Renal pelvis (tissue), 4 donors: ENCODE results near the gene GPR179. TPM values are rescaled to one million over a fixed set of nuclear protein-coding genes. Genes with fewer than 3 reads are reported as not detected.
A peak's percentile ranks its signal among the peaks of the same experiment; 100 is the strongest.

ENCODE experiments used
- DNase-seq: peaks from one replicate; pipeline ENCODE4 v3.0.0-alpha.2; 2013
- polyA plus RNA-seq, 3 donors: library from polyadenylated mRNA; unstranded; fragments of 120-200 nt; gene quantifications; one replicate each; pipeline ENCODE4 v1.2.1, GENCODE V29; 2013; ENCODE audit not compliant: insufficient read length in 3 of 3

Gene GPR179
- polyA plus RNA-seq, 3 donors: 0.10 to 0.16 (median 0.12) TPM

DNA sequence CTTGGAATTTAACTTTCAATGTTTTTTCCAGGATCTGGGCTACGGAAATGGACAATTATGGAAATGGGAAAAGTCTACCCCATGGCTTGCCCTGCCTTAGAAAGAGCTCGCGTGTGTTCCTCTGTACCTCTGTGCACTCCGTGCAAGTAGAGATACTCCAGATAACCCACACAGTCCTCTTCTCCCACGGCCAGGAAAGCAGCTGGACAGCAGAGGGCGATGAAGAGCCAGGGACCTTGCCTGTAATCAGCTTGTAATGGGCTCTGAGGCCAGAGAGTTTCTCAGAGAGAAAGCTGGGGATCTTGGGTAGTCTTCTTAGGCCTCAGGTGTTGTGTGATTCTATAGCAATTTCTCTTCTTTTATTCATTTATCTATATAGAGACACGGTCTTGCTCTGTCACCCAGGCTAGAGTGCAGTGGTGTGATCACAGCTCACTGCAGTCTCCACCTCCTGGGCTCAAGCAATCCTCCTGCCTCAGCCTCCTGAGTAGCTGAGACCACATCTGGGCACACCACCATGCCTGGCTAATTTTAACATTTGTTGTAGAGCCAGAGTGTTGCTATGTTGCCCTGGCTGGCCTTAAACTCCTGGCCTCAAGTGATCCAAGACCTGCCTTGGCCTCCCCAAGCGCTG, 5.5 kb upstream of the GPR179 start:
- peak; percentile 82 for DNase-seq

DNA sequence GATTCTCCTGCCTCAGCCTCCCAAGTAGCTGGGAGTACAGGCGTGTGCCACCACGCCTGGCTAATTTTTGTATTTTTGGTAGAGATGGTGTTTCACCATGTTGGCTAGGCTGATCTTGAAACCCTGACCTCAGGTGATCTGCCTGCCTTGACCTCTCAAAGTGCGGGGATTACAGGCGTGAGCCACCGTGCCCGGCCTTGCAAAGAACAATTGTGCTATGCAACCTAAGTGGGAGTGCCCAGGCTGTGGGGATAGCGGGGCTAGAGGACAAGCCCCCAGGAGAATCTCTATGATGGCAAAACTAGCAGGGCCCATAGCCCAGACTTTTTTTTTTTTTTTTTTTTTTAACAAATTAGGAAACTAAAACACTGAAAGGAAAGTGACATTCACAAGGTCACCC, 2.0 kb upstream of the GPR179 start:
- no peak for DNase-seq

GRCh38 chr17:38344420-38344745, 627 bp upstream of the GPR179 start:
- DNase-seq: no peak

DNA sequence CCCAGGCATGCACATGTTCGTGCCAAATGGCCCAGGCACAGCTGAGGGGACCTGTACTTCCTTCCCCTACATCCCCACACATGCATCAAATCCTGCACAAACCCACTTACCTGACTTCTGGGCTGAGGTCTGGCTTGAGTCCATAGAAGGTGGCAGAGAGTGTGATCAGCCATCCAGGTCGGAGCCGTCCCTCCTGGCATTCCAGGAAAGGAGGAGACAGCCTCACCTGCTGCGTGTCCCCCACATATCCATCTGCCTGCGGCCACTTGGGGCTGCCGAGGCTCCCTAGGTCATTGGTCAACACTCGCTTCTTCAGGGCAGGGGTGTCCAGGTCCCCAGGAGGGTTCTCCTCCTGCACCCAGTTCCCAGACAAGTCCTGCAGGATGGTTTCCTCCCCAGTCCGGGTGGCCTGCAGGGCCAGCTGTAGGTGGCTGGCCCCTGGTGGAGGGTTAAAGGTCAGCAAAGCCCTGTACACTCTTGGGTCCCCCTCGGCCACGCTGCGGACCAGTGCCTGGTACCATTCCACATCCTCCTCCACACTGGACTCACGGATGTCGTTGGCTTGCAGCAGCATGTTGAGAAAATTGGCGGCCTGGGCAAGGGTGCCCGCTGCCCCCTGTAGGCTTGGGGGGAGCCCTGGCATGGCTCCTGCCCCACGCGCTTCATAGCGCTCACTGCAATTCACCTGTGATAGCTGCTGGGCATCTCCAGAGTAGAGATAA, 709 bp downstream of the GPR179 start:
- no peak for DNase-seq

DNA sequence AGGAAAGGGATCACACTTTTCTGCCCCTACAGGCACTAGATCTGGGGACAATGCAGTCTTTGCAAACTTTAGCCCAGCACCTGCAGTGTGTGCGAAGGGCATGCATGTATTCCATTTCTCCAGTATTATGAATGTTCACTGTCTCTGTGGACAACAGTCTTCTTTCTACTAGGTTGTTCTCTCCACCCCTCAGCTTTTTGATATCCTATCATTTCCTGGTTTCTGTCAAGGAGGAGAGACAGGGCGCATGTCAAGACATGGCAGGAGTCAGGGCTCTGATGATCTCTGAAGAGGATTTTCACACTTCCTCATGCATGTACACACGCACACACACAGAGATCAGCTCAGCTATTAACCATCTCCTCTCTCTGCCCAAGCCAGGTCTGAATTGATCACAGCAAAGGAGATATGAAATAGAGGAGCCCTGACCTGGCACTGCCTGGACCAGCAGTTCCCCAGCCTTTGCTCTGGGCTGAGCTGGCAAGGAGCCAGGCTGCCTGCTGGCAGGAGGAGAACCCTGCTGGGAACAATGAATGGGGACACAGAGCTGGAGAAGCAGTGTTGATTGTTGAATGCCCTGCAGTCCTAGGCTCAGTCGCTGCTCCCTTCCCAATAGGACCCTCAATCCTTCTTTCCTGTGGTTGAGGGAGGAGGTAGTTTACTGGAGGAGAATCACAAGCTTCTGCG, 2.6 kb downstream of the GPR179 start:
- DNase-seq: no peak

DNA sequence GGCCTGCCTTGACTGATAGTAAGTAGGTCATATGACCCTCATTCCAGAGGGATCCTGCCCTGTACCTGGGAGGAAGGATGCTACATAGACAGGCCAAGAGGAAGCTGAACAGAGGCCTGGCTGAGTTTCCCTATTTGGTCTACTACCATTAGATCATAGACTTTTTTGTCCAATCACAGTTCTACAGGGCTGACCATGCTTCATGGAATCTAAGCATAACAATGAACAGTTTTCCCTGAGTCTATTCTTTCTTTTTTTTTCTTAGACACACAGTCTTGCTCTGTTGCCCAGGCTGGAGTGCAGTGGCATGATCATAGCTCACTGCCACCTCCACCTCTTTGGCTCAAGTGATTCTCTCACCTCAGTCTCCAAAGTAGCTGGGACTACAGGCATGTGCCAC, 3.9 kb downstream of the GPR179 start:
- DNase-seq: no peak

GRCh38 chr17:38338535-38338934, 5.2 kb downstream of the GPR179 start:
- DNase-seq: no peak

DNA sequence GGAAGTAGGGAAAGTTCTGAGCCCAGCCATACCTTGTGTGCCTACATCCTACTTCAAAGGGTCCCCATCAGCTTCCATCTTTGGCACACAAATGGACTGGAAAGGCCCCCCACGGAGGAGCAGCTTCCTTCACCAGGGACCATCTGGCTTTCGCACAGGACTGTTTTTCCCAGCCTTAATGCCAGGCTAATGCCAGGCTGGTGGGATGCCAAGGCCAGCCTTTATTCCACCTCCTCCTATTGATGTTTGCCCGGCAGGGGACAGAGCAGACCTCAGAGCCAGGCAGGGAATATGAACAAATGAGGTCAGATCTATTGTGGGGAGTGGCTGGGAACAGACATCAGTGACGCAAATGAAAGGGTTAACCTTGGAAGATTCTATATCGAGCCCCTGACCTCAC, 5.7 kb downstream of the GPR179 start:
- no peak for DNase-seq

- no peak for DNase-seq
These were observed 6.9 kb downstream of the GPR179 start for GRCh38 chr17:38336838-38337237.

DNA sequence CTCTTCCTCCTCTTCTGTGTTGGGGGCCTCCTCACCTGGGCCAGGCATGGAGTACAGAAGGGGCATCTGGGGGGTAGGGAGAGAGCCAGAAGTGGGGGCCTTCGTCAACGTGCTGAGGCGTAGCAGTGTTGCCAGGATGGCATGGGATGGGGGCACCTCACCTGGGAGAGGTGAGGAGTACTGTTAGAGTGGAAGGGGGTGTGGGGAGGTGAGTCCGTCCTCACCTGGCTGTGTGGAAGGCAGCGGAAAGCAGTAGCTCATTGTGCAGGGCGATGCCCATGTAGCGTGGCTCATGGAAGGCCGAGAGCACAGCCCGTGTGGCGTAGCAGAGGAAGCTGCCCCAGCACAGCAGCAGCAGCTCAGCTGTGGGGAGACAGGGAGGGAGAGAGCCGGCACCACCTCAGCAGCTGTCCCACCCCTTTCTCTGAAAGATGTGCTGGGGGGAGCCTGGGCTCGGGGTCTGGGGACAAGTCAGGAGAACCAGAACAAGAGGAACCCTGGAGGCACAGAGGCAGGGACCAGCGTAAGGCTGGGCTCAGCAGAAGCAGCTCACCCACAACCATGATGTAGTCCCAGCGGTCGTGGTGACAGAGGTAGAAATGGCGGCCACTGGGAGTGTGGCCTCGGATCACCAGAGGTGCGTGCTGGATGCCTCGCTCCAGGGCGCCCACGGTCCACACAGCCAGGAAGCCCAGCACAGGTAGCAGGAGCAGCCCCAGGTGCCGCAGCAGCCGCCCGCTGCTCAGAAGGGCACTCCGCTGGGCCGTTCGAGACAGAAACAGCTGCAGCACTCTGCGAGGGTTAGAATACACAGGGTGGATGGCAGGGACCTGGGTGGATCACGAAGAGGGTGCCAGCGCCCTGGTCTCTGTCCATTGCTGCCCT, 9.0 kb downstream of the GPR179 start:
- no peak for DNase-seq

DNA sequence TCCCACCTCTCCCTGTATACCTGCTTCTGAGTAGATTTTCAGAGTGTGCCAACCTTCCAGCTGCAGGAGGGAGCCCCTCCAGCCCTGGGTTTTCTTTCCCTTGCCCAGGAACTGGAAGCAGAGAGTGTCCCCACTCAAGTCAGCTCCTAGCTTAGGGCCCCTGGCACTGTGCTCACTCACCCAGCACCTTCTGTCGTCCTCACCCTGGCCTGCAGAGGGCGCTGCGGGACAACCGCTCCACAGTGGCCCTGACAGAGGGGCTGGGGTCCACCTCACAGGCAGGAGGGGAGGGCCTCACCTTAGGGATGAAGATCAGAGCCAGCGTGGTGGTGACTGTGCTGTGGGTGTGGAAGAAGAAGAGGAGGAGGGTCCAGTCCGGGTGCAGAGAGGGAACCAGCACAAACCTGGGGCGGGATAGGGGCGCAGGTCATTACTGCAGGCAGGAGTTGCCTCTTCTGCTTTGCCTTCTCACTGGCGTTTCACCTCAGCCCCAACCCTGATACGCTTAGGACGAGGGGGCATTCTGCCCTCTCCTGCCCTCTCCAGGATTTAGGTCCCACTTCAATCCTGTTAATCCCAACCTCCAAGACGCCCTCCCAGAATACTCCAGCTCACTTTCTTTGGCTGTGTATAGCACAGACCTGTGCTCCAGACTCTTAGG, 10.0 kb downstream of the GPR179 start:
- no peak for DNase-seq

GRCh38 chr17:38332735-38333134, 11.0 kb downstream of the GPR179 start:
- no peak for DNase-seq

- DNase-seq: no peak
These were observed 12.8 kb downstream of the GPR179 start for GRCh38 chr17:38330941-38331411.

DNA sequence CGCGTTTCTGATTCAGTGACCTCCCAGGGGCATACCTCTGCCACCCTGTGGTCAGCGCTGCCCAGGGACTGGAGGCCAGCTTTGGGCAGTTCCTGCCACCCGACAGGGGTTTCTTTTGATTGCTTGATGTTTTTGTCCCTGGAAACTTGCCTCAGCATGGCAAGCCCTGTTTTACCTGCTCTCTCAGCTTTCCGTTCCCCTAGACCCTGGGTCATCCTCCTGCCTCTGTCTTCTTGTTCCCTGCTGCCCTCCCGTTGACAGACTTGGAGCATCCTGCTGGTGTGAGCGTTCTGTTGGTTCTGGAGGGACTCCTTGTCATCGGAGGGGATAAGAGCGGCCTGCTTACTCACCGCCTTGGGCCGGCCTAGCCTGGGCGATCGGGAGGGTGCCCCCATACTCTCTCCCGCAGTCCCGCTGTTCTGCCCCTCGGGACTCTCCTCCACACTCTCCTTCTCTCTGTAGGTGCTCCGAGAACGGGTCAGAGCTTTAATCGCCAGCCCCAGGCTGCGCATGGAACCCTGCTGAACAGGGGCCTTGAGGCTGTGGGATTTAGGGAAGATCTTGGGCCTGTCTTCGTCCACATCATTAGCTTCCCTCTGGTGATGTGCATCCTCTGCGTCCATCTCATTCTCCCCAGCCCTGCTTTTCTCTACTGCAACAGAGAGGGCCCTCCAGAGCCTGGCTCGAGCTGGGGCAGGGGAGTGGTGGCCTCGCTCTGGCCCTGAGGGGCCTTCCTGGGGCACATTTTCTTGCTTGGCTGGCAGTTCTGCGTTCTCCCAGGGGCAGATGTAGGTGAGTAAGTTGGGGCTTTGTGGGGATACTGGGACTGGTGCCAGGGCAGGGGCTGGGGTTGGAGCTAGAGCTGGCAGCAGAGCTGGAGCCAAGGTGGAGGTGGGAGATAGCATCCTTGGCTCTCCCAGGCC, 13.7 kb downstream of the GPR179 start:
- DNase-seq: no peak

- DNase-seq: no peak
These were observed 14.5 kb downstream of the GPR179 start for GRCh38 chr17:38329284-38329683.

DNA sequence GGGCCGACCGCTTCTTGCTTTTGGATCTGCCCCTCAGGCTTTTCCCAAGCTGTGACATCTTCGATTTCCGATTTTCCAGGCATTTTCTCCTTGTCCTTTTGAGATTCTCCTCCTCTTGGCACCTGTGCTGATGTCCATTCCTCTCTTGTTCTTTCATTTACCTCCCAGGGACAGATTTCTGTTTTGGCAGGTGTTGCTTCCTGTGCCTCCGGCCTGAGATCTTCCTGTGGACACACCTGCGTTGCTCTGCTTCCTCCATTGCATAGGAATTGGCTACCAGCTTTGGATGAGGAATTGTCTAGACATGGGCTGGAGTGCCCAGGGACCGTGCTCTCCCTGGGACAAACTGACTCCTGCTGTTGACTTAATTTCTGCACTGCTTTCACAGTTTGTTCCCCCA, 15.1 kb downstream of the GPR179 start:
- DNase-seq: no peak

GRCh38 chr17:38327936-38328335, 15.8 kb downstream of the GPR179 start:
- no peak for DNase-seq

DNA sequence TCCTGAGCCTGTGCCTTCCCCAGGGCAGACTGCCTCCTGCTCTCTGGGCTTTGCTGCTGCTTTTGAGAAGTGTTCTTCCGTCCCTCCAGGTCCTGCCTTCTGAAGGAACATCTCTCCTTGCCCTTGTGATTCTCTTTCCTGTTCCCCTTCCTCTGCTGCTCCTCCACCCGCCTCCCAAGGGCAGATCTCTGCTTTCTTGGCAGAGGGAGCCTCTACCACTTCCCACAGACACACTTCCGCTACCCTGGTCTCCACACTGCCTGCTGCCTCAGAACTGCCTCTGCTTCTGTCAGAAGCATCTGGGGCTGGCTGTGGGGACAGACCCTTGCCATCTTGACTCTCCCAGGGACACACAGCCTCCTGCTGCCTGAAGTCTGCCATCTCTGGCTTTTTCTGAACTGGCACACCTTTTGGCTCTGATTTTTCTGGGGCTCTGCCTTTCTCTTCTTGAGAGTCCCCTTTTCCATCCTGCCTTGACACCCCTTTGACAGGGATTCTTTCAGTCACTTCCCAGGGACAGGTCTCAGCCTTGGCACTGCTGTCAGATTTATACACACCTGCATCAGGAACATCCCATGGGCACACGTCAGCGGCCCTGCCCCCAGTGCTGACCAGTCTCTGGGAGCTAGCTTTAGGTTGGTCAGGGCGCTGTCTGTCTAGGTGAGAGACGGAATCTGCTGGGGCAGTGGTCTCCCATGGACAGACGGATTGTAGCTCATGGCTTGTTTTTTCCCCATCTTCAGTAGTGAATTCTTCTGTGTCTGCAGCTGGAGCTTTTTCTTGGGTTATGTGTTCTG, 16.6 kb downstream of the GPR179 start:
- no peak for DNase-seq

DNA sequence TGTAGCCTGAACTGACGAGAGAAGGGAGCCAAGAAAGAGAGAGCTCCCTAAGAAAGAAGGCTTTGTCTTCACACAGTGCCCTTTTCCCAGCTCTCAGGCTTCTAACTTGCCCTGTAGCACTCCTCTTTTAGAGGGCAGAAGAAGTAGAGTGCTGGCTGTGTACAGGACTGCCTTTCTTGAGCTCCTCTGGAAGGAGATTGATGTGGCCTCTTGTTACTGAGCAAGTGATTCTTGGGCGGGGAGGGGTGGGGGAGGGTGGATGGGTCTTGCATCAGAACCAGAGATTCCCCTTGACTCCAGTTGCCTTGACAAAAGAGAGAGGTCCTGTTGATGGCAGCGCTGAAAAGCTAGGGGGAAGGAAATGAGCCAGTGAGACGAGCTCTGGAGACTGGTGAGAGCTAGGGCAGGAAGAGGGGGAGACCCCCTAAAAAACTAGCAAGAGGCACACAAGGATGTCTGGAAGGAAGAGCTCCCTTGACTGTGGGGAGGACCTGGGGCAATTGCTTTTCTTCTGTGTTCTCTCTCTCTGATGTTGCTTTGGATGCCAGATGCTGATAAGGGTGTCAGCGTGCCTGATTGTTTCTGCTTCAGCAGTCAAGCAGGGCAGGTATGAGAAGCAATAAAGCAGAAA, 18.4 kb downstream of the GPR179 start:
- no peak for DNase-seq
